Testis (tissue), 2 donors: Measurements from ENCODE around the gene RETSAT.

Experiments used
- POLR2A ChIP-seq: fragments of 450-650 bp; IDR thresholded peaks from one replicate; pipeline ENCODE4 v1.6.1; 2017; ENCODE audit warnings: antibody characterized with exemption, mild to moderate bottlenecking, moderate library complexity
- TF ChIP-seq, protein P1 (sequence below), 3 experiments: fragments of 450-650 bp in 2 of 3; fragments of 200-600 bp in 1 of 3; sonication (generic) in 1 of 3; IDR thresholded peaks; one replicate each; pipeline ENCODE4 v1.5.1; 2016 to 2019; ENCODE audit warnings: antibody characterized with exemption in 3 of 3, mild to moderate bottlenecking in 2 of 3, moderate library complexity in 1 of 3

DNA sequence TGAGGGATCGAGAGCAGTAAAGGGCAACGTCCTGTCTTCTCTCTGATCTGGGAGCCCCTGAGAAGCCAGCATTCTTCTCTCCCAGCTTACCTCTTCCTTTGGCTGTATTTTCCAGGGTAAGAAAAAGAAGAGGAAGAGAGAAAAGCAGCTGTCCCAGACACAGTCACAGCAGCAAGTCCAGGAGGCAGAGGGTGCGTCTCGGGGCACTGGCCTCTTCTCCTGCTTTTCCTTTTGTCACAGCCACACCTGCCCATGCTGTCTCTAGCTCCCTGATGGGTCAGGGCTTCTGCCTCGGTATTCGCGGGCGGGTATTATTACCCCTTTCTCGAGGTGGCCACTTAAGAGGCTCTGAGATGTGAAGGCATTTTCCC, 46.8 kb downstream of the RETSAT start:
- TF ChIP-seq, protein P1, sequence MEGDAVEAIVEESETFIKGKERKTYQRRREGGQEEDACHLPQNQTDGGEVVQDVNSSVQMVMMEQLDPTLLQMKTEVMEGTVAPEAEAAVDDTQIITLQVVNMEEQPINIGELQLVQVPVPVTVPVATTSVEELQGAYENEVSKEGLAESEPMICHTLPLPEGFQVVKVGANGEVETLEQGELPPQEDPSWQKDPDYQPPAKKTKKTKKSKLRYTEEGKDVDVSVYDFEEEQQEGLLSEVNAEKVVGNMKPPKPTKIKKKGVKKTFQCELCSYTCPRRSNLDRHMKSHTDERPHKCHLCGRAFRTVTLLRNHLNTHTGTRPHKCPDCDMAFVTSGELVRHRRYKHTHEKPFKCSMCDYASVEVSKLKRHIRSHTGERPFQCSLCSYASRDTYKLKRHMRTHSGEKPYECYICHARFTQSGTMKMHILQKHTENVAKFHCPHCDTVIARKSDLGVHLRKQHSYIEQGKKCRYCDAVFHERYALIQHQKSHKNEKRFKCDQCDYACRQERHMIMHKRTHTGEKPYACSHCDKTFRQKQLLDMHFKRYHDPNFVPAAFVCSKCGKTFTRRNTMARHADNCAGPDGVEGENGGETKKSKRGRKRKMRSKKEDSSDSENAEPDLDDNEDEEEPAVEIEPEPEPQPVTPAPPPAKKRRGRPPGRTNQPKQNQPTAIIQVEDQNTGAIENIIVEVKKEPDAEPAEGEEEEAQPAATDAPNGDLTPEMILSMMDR (IDR thresholded peaks at IDR 0.05): no peak
- no peak for TF ChIP-seq POLR2A
